Testis (tissue), 3 donors: ENCODE results near the gene INTS11. TPM values are rescaled to one million over a fixed set of nuclear protein-coding genes. Genes with fewer than 3 reads are reported as not detected.

ENCODE experiments used
- DNase-seq: peaks from one replicate; pipeline ENCODE4 v3.0.0-alpha.2; 2019
- H3K27ac ChIP-seq, 2 donors: fragments of 200-600 bp; sonication (generic); one replicate each; pipeline ENCODE4 v1.5.1; 2019
- H3K27me3 ChIP-seq: fragments of 200-600 bp; sonication (generic); one replicate; pipeline ENCODE4 v1.5.1; 2019
- H3K36me3 ChIP-seq: fragments of 200-600 bp; sonication (generic); one replicate; pipeline ENCODE4 v1.5.1; 2017; ENCODE audit warnings: low read depth; ENCODE audit errors: missing control alignments
- H3K4me1 ChIP-seq: fragments of 200-600 bp; sonication (generic); one replicate; pipeline ENCODE4 v1.5.1; 2019
- H3K4me3 ChIP-seq, 2 donors: fragments of 200-600 bp; sonication (generic); one replicate each; pipeline ENCODE4 v1.5.1; 2017 to 2019
- H3K9me3 ChIP-seq: fragments of 200-600 bp; sonication (generic); one replicate; pipeline ENCODE4 v1.5.1; 2017
- CTCF ChIP-seq, 3 experiments: fragments of 450-650 bp in 2 of 3; fragments of 200-600 bp in 1 of 3; sonication (generic) in 1 of 3; IDR thresholded peaks; one replicate each; pipeline ENCODE4 v1.5.1; 2016 to 2019; ENCODE audit warnings: antibody characterized with exemption in 3 of 3, mild to moderate bottlenecking in 2 of 3, moderate library complexity in 1 of 3
- POLR2A ChIP-seq: fragments of 450-650 bp; IDR thresholded peaks from one replicate; pipeline ENCODE4 v1.6.1; 2017; ENCODE audit warnings: antibody characterized with exemption, mild to moderate bottlenecking, moderate library complexity
- WGBS, 2 donors: methylation state at CpG; one replicate each; pipeline ENCODE4 v1.1.5; 2018; 5-methylcytosine and 5-hydroxymethylcytosine counted together
- intact Hi-C: fragments of 100-400 bp; cut with DNase I; formaldehyde crosslinking; loops from one replicate; pipeline ENCODE4 v1.15.1; 2023; ENCODE audit warnings: low total_unique reads
- polyA plus RNA-seq: library from polyadenylated mRNA; stranded (reverse); fragments of 350-450 nt; fragmentation: Illumina TruSeq; extraction: RNeasy Lipid Tissue Mini Kit (QIAGEN cat#74804); gene quantifications from one replicate; pipeline ENCODE4 v1.2.3, GENCODE V29; 2014; ENCODE audit warnings: low read depth, low replicate concordance; ENCODE audit not compliant: insufficient read depth
- total RNA-seq, 2 donors: library from RNA; depleted of rRNA; stranded (reverse); fragments of >200 nt; gene quantifications; one replicate each; pipeline ENCODE4 v1.2.3, GENCODE V29; 2016

INTS11 gene
- total and polyA plus RNA-seq, 3 donors from 2014 or later: 213 to 232 (median 220) TPM

DNA sequence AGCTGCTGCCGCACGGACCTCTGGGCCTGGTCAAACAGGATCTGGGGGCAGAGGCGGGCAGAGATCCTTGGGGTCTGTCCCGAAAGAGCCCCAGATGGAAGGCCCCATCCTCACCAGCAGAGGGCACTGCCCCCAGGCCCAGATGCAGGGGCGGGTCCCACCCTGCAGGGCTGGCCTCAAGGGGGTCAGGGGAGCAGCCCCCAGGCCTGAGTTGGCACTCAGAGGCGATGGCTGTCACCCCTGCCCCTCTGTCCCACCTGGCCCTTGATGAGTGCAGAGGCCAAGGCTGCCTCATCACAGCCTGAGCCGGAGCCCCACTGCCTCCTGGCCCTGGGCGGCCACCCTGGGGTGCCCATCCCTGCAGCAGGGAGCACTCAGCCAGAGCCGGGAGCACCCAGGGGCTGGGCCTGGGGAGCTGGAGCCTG is 22.4 kb downstream of the INTS11 start:
- Histone ChIP-seq H3K9me3 (no peaks in the 10 kb centered on the region), H3K36me3 (no peaks in the 10 kb centered on the region), H3K4me1 (peaks cover 30% of the 10 kb centered on the region), H3K4me3 (no peak overlapping the region), H3K27ac (no peak overlapping the region), H3K27me3 (no peaks in the 10 kb centered on the region)
- TF ChIP-seq CTCF (IDR thresholded peaks at IDR 0.05): peak in 1 of 3 experiments; percentile 24
- no peak for TF ChIP-seq POLR2A
- DNase-seq: no peak
- intact Hi-C loops: no loop called here
- 96% methylated on average over 5 to 8 of the region's 9 CpGs for WGBS, 2 donors

DNA sequence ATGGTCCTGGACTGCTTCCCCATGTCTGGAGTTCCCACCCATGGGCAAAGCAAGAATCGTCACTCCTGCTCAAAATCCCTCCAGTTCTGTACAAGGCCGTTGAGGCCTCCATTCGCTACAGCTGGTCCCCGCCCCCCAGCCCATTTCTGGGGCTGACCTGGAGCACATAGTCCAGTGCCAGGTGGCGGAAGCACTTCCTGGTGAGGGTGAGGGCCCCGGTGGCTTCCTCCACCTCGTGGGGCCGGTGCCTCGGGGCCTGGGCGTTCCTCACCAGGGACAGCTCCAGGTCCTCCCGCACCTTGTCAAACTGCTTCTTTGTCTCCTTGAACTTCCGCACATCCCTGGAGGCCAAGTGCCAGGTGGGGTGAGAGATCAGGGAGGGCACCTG is 24.1 kb downstream of the INTS11 start:
- H3K9me3 ChIP-seq: no peaks in the 10 kb centered on the region
- WGBS, 2 donors: 86 to 88% methylated on average over 12 of the region's 12 CpGs
- TF ChIP-seq POLR2A (no peak), CTCF (IDR thresholded peaks at IDR 0.05) (no peak)
- H3K36me3 ChIP-seq: no peaks in the 10 kb centered on the region
- no peak overlapping the region for H3K4me3 ChIP-seq
- intact Hi-C loops: no loop called here
- DNase-seq: no peak
- no peak overlapping the region for H3K27ac ChIP-seq
- H3K27me3 ChIP-seq: no peaks in the 10 kb centered on the region
- peaks cover 14% of the 10 kb centered on the region for H3K4me1 ChIP-seq

- Histone ChIP-seq H3K36me3 (no peaks in the 10 kb centered on the region), H3K27ac (no peak overlapping the region), H3K9me3 (no peaks in the 10 kb centered on the region), H3K27me3 (no peaks in the 10 kb centered on the region), H3K4me1 (peaks cover 8% of the 10 kb centered on the region), H3K4me3 (no peak overlapping the region)
- TF ChIP-seq CTCF (IDR thresholded peaks at IDR 0.05): no peak
- TF ChIP-seq POLR2A: no peak
- no peak for DNase-seq
- WGBS, 2 donors: 86 to 92% methylated on average over 21 to 22 of the region's 22 CpGs
- intact Hi-C loops: no loop called here
Observed at GRCh38 chr1:1299686-1300351, 24.6 kb downstream of the INTS11 start.

DNA sequence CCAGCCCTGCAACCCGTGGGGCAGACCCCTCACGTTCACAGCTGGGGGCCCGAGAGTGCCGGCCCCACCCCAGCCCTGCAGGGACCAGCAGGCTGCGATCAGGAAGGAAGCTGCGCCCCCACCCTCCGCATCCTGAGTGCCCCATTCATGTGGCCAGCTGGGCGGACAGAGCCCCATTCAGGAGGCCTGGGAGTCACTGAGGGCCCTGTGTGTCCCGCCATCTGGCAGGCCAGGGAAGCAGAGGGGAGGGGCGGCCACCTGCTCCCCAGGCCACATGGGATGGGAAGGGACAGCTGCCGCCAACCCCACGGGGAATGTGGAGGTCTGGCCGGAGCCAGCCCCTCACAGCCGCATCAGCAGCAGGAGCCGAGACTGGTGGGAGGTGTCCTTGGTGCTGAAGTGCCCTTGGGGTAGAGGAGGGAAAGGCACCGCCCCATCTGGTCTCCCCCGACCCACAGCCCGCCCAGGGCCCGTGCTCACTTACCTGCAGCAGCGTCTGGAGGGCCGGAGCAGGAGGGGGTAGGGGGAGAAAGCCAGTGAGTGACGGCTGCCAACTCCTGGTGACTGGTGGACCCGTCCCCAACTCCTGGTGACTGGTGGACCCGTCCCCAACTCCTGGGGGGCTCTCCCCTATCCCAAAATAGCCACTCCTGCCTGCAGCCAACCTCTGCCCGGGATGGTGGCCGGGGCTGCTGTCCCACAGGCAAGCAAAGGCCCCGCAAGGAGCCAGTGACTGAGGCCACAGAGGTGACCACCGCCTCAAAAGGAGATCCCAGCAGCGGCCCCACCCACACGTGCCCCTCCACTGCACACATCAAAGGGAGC is 25.4 kb downstream of the INTS11 start:
- Histone ChIP-seq H3K36me3 (no peaks in the 10 kb centered on the region), H3K4me1 (peaks cover 1% of the 10 kb centered on the region), H3K27me3 (no peaks in the 10 kb centered on the region), H3K4me3 (no peak overlapping the region), H3K9me3 (no peaks in the 10 kb centered on the region), H3K27ac (no peak overlapping the region)
- WGBS, 2 donors: 79 to 86% methylated on average over 7 to 28 of the region's 30 CpGs
- intact Hi-C loops: no loop called here
- TF ChIP-seq CTCF (IDR thresholded peaks at IDR 0.05) (no peak), POLR2A (no peak)
- no peak for DNase-seq
